Caki2 (cell line): ENCODE data around the gene SIRPD. TPM values are rescaled to one million over a fixed set of nuclear protein-coding genes. Genes with fewer than 3 reads are reported as not detected.
"Not testable (repeated sequence)": the region's sequence is repeated elsewhere in the genome, so short reads cannot be mapped to it uniquely, and the experiment has no call there.

ENCODE experiments used
- DNase-seq: peaks from one replicate; pipeline ENCODE4 v3.0.0-alpha.2; 2015; ENCODE audit warnings: low read depth
- in situ Hi-C: cut with HindIII; loops from 2 replicates; pipeline ENCODE4 v1.10.0; 2016; ENCODE audit warnings: low sequenced_read_pairs, low pct_unique_long_range_greater_than_20kb, mixed read lengths
- total RNA-seq: library from RNA; depleted of rRNA; stranded (reverse); fragments of >200 nt; shearing (Covaris generic); gene quantifications from 2 replicates; pipeline ENCODE4 v1.2.3, GENCODE V29; 2014; ENCODE audit warnings: low replicate concordance

The SIRPD gene
- total RNA-seq, 1 experiment from 2014 or later, result not detected

- in situ Hi-C loops, result no loop called here
- DNase-seq, result no peak
Observed at GRCh38 chr20:1505871-1506270, 51.6 kb downstream of the SIRPD start.

- peak; percentile 44 for DNase-seq
- in situ Hi-C loops, result no loop called here
Observed at GRCh38 chr20:1505361-1505760, 52.1 kb downstream of the SIRPD start.

DNA sequence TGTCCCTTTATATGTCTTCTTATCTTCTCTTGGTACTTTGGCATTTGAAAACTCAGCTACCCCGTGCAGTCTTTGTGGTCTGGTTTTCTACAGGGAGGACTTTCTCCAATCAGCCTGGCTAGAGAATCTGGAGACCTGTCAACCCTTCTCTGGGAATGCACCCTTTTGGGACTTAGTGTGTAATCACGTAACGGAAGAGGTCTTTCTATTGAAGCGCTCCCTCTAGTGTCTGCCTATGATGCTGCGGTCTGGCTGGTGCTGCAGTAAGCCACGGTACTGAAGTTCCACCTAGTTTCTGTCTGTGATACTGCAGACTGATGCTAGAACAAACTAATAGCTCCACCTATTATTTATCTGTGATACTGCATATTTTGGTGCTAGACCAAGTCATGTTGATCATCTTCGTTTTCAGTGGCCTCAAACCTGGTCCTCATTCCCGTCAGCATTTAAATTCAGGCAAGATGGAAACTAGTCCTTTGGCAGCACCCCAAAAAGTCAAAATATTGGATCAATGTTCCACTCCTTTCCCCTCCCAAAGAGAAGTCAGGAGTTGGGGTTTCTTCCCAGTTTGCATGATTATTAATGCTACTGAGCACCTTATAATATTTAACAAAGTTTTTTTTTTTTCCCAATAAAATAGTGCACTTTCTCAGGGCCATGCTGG is 53.8 kb downstream of the SIRPD start:
- DNase-seq, result peak; percentile 89
- in situ Hi-C loops, result no loop called here

- DNase-seq, result no peak
- in situ Hi-C loops, result no loop called here
Observed at GRCh38 chr20:1500496-1500895, 57.0 kb downstream of the SIRPD start.

DNA sequence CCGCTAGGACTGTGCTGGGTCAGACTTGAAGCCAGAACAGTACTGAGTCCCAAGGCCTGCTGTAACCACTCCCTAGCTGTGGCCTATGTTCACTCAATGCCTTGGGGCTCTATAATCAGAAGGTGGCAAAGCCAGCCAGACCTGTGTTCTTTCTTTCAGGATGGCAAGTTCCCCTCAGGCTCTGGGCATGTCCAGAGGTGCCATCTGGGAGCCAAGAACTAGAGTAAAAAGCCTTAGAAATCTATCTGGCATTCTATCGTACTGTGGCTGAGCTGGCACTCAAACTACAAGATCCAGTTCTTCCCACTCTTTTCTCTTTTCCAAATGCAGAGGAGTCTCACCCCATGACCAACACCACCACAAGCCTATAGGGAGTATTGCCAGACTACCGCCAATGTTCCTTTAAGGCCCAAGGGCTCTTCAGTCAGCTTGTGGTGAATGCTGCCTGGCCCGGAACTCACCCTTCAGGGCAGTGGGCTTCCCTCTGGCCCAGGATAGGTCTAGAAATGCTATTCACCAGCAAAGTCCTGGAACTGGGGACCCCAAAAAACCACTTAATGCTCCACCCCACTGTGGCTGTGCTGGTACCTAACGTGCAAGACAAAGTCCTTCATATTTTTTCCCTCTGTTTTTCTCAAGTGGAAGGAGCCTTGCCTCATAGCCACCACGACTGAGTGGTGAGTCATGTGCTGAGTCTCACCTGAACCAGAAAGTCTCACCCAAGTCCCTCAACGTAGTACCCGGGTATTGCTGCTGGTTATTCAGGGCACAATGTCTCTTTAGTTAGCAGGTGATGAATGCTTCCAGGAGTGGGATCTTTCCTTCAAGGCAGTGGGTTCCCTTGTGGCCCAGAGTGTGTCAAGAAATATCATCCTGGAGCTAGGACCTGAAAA is 57.7 kb downstream of the SIRPD start:
- in situ Hi-C loops, result no loop called here
- DNase-seq, result no peak

GRCh38 chr20:1497371-1497770 is 60.1 kb downstream of the SIRPD start:
- in situ Hi-C loops, result not testable (repeated sequence)

GRCh38 chr20:1496930-1497329 is 60.6 kb downstream of the SIRPD start:
- no peak for DNase-seq
- in situ Hi-C loops, result no loop called here

More at GRCh38 chr20:1497371-1497770, 60.1 kb downstream of the SIRPD start:
- not testable (repeated sequence) for DNase-seq

- no peak for DNase-seq
- in situ Hi-C loops, result no loop called here
Observed at GRCh38 chr20:1494436-1494835, 63.1 kb downstream of the SIRPD start.

DNA sequence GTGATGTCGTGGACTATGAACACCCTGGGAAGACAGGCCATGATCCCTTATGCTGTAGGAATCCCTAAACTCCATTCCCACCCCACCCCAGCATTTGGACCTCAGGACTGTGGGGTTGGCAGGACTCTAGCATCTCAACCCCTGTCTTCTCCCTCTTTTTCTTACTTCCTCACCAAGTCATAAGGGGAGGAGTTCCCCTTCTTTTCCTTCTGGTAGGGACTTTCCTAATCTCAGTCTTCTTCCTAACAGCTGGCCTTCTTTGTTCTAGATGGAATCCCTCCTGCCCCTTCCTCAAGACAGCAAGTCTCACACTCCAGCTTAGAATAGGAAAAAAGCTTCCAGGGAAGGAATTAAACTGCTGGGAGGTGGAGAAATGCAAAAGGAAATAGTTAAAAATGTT is 64.0 kb downstream of the SIRPD start:
- DNase-seq, result no peak
- in situ Hi-C loops, result no loop called here

DNA sequence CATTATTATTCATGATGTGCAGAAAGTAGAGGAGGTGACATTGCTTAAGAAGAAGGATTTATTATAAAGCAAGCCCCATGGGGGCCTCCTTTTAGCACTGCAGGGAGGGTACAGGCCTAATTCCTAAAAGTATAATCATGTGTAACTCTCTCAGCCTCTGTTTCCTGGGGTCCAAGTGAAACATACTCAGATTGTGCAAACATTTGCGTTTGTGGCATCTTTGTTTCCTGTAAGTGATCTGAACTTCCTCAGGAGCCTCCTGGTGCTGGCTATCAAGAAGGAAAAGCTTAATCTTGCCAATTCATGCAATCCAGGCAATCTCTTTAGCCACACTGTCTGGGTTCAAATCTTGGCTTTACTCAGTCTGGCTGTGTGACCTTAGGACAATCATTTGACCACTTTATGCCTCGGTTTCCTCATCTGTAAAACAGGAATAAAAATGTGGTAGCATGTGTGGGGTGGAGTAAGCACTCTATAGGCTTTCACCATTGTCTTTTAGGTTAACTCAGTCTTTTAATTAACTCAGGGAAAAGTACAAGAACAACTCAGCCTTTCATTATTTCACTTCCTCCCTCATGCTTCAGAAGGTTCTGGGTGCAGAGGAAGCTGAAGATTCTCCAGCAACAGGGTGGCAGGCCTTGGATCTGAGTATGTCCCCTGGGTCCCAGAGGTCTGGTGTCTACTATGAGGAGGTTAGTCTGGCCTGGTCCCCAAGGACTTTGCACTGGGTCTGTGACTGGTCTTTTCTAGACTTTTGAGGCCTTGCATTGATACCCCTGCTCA is 65.5 kb downstream of the SIRPD start:
- no peak for DNase-seq
- in situ Hi-C loops, result no loop called here

GRCh38 chr20:1491281-1491840 is 66.1 kb downstream of the SIRPD start, which contains the start of gene SIRPB2:
Gene SIRPB2, minus strand, starts transcription at chr20:1491420. Its CDS starts 61 bp downstream, at chr20:1491359.
- DNase-seq, result no peak

DNA sequence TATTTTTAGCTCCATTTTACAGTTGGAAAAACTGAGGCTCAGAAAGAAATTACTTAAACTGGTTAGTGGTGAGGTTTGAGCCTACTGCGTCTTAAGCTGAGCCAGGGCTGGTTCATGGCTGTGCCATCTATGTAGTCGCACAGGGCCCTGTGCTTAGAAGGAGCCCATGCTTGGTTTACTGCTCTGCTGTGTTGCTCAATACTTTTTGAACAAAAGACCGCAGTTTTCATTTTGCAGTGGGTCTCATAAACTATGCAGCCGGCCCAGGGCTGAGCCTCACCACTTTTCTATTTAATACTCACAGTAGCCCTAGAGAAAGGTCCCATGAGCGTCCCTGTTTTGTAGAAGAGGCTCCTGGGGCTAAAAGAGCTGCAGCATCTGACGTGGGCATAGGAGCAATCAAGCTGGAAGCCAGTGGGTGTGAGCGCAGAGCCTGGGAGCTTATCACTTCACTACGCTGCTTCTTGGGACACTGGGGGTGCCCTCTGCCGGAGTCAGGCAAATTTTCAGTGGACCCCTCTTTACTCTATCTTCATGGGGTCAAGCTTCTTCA is 66.8 kb downstream of the SIRPD start:
- DNase-seq, result no peak
- in situ Hi-C loops, result no loop called here

More at GRCh38 chr20:1491281-1491840, 66.1 kb downstream of the SIRPD start, which contains the start of gene SIRPB2:
- in situ Hi-C loops, result no loop called here

DNA sequence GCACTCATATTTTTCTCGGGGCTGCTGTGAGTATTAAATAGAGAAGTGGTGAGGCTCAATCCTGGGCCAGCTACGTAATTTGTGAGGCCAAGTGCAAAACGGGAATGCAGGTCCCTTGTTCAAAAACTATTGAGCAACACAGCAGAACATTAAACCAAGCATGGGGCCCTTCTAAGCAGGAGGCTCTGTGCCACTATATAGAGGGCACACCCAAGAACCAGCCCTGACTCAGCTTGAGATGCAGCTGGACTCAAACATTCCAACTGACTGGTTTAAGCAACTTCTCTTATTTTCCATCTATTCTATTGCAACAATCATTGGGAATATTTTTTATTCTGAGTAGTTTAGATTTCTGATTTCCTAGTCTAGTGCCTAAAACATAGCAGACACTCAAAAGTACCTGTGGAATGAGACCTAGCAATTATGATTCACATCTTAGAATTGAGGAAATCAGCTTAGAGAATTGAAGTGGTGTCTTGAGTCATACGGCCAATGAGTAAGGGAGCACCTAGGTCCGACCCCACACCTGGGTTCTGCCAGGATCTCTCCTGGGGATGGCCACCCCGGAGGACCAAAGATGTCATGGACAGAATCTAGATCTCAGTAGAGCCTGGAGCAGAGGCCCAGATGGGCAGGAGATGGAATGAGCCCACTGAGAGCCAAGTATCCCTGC is 67.6 kb downstream of the SIRPD start:
- DNase-seq, result no peak
- in situ Hi-C loops, result no loop called here

DNA sequence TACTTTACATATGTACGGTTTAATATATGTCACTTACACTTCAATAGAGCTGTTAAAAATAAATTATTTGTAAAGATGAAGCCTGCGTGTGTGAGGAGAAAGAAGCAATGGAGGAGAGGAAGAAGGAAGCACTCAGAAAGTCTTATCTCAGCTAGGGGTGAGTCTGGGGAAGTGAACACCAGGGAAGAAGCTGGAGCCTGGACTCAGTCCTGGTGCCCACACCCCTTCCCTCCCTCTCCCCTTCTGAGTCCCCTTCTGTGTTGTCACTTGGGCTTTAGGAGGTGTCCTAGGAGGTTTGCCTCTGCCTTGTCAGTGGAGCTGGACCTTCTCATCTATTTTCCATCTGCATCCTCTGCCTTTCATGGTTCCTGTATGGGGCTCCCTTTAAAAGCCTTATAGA is 68.2 kb downstream of the SIRPD start:
- DNase-seq, result no peak
- in situ Hi-C loops, result no loop called here

- no peak for DNase-seq
- in situ Hi-C loops, result no loop called here
Observed at GRCh38 chr20:1486566-1486965, 70.9 kb downstream of the SIRPD start.

DNA sequence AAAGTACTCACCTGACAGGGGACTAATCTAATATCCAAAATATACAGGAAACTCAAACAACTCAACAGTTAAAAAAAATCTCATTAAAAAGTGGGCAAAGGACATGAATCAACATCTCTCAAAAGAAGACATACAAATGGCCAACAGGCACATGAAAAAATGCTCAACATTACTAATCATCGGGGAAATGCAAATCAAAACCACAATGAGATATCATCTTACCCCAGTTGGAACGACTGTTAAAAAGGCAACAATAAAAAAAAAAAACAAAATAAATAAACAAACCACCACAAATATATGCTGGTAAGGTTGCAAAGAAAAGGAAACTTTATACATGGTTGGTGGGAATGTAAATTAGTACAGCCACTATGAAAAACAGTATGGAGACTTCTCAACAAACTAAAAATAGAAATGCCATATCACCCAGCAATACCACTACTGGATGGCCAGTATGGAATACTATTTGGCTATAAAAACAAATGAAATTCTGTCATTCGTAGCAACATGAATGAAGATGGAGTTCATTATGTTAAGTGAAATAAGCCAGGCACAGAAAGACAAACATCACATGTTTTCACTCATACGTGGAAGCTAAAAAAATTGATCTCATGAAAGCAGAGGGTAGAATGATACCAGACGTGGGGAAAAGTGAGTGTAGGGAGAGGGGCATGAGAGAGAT is 72.9 kb downstream of the SIRPD start:
- peak; percentile 52 for DNase-seq
- in situ Hi-C loops, result no loop called here
